Psoas muscle (tissue), 8 donors: Measurements from ENCODE around the gene CFAP107. TPM values are rescaled to one million over a fixed set of nuclear protein-coding genes. Genes with fewer than 3 reads are reported as not detected.

ENCODE experiments used
- ATAC-seq, 4 donors: fragments of 200-7000 bp; cut with Tn5 transposase; one replicate each; pipeline ENCODE4 v1.9.1; 2020; ENCODE audit warnings: moderate library complexity in 3 of 4, mild to moderate bottlenecking in 2 of 4
- DNase-seq, 2 donors: peaks; one replicate each; pipeline ENCODE4 v3.0.0-alpha.2; 2020
- H3K27ac ChIP-seq: fragments of 200-600 bp; one replicate; pipeline ENCODE4 v1.8.0; 2022
- H3K27me3 ChIP-seq, 3 donors: fragments of 200-600 bp in 1 of 3; one replicate each; pipeline versions ENCODE4 v1.6.1 to v1.8.0; 2013 to 2022; ENCODE audit warnings: low read length in 2 of 3, mild to moderate bottlenecking in 2 of 3, moderate library complexity in 1 of 3; ENCODE audit not compliant: insufficient read depth in 3 of 3
- H3K36me3 ChIP-seq, 2 donors: fragments of 200-600 bp in 1 of 2; one replicate each; pipeline versions ENCODE4 v1.6.1 to v1.8.0; 2013 to 2022; ENCODE audit warnings: low read depth in 1 of 2, mild to moderate bottlenecking in 1 of 2, moderate library complexity in 1 of 2; ENCODE audit not compliant: insufficient read depth in 1 of 2
- H3K4me1 ChIP-seq: fragments of 200-600 bp; one replicate; pipeline ENCODE4 v1.8.0; 2022
- H3K4me3 ChIP-seq: fragments of 200-600 bp; one replicate; pipeline ENCODE4 v1.8.0; 2022; ENCODE audit warnings: mild to moderate bottlenecking
- H3K9me3 ChIP-seq: fragments of 200-600 bp; one replicate; pipeline ENCODE4 v1.8.0; 2022
- WGBS, 3 donors: extraction: QIAGEN DNeasy Blood & Tissue Kit; methylation state at CpG; one replicate each; pipeline versions ENCODE4 v1.1.6 to v1.1.7; 2013; 5-methylcytosine and 5-hydroxymethylcytosine counted together
- intact Hi-C, 2 donors: fragments of 100-400 bp; cut with DNase I; formaldehyde crosslinking; loops; one replicate each; pipeline versions ENCODE4 v1.11.0 to v1.14.2; 2022
- polyA plus RNA-seq, 3 donors: library from polyadenylated mRNA; stranded (reverse); fragments of 200-250 nt; gene quantifications; one replicate each; pipeline ENCODE4 v1.2.3, GENCODE V29; 2013
- total RNA-seq, 4 donors: library from RNA; stranded (reverse); fragmentation: NEBNext Ultra II Directional in 2 of 4; extraction: Animal tissue kit (Norgen Biotek cat#: 25700) in 2 of 4; gene quantifications; one replicate each; pipeline versions ENCODE4 v1.2.1 to v1.2.4, GENCODE V29; 2021 to 2023
- TF ChIP-seq, protein P1 (sequence below): fragments of 200-600 bp; IDR thresholded peaks from one replicate; pipeline ENCODE4 v1.8.0; 2022; ENCODE audit warnings: antibody characterized with exemption
- donor health status: healthy with polysubstance abuse.
- donor health status: DM: no; HTN: no; CAD: no; lungs with moderate emphysema.
- donor health status: Bipolar disorder and iron deficiency.
- donor health status: healthy.
- donor health status: DM: yes; HTN: yes; CAD: no.
- donor health status: DM: no; HTN: no; CAD: no.
- donor health status: DM: no; HTN: no; CAD: no.
- donor health status: DM: yes; HTN: yes; CAD: no.

CFAP107 gene
- total and polyA plus RNA-seq, 7 donors: 0.04 TPM; not detected in 6

DNA sequence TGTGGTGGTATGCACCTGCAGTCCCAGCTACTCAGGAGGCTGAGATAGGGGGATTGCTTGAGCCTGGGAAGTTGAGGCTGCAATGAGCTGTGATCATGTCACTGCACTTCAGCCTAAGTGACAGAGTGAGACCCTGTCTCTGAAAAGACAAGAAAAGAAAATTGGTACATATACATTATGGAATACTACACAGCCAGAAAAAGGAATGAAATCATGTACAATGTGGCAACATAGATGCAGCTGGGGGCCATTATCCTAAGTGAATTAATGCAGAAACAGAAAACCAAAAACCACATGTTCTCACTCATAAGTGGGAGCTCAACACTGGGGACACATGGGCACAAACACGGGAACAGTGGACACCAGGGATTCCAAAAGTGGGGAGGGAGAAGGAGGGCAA lies 7.1 kb upstream of the CFAP107 start:
- Histone ChIP-seq H3K4me3 (no peak overlapping the region), H3K27ac (no peak overlapping the region), H3K36me3 (no peaks in the 10 kb centered on the region), H3K9me3 (no peaks in the 10 kb centered on the region), H3K4me1 (no peaks in the 10 kb centered on the region), H3K27me3 (peaks cover 0 to 12% (median 0%) of the 10 kb centered on the region in 3 donors)
- ATAC-seq (no peak), DNase-seq (no peak)
- TF ChIP-seq, protein P1, sequence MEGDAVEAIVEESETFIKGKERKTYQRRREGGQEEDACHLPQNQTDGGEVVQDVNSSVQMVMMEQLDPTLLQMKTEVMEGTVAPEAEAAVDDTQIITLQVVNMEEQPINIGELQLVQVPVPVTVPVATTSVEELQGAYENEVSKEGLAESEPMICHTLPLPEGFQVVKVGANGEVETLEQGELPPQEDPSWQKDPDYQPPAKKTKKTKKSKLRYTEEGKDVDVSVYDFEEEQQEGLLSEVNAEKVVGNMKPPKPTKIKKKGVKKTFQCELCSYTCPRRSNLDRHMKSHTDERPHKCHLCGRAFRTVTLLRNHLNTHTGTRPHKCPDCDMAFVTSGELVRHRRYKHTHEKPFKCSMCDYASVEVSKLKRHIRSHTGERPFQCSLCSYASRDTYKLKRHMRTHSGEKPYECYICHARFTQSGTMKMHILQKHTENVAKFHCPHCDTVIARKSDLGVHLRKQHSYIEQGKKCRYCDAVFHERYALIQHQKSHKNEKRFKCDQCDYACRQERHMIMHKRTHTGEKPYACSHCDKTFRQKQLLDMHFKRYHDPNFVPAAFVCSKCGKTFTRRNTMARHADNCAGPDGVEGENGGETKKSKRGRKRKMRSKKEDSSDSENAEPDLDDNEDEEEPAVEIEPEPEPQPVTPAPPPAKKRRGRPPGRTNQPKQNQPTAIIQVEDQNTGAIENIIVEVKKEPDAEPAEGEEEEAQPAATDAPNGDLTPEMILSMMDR: no peak
- intact Hi-C loops: no loop called here
- WGBS, 3 donors: 80 to 100% (median 95%) methylated on average over 1 of the region's 1 CpG

- H3K9me3 ChIP-seq: no peaks in the 10 kb centered on the region
- 73 to 80% (median 75%) methylated on average over 5 of the region's 5 CpGs for WGBS, 3 donors
- no peaks in the 10 kb centered on the region for H3K4me1 ChIP-seq
- peaks cover 0 to 12% (median 0%) of the 10 kb centered on the region in 3 donors for H3K27me3 ChIP-seq
- DNase-seq: no peak
- intact Hi-C loops: no loop called here
- H3K27ac ChIP-seq: no peak overlapping the region
- TF ChIP-seq, protein P1: no peak
- ATAC-seq: no peak
- no peaks in the 10 kb centered on the region for H3K36me3 ChIP-seq
- H3K4me3 ChIP-seq: no peak overlapping the region
These were observed 6.4 kb upstream of the CFAP107 start for GRCh38 chr1:12739613-12740012.

GRCh38 chr1:12741946-12742345 lies 4.1 kb upstream of the CFAP107 start:
- H3K4me3 ChIP-seq: no peak overlapping the region
- no peak for ATAC-seq
- intact Hi-C loops: no loop called here
- H3K9me3 ChIP-seq: no peaks in the 10 kb centered on the region
- no peaks in the 10 kb centered on the region for H3K4me1 ChIP-seq
- WGBS, 3 donors: 71 to 85% (median 78%) methylated on average over 3 of the region's 3 CpGs
- TF ChIP-seq, protein P1: no peak
- H3K27ac ChIP-seq: no peak overlapping the region
- DNase-seq: no peak
- H3K36me3 ChIP-seq: no peaks in the 10 kb centered on the region
- peaks cover 0 to 5% (median 0%) of the 10 kb centered on the region in 3 donors for H3K27me3 ChIP-seq

- WGBS, 3 donors: 70 to 81% (median 80%) methylated on average over 3 of the region's 3 CpGs
These were observed 641 bp upstream of the CFAP107 start for GRCh38 chr1:12745126-12745991.

More at GRCh38 chr1:12745126-12745991, 641 bp upstream of the CFAP107 start:
- no peak overlapping the region for H3K27ac ChIP-seq
- ATAC-seq: no peak
- H3K9me3 ChIP-seq: peaks cover 21% of the 10 kb centered on the region
- TF ChIP-seq, protein P1: no peak
- no peak for DNase-seq
- no peak overlapping the region for H3K4me3 ChIP-seq
- H3K27me3 ChIP-seq: peaks cover 0 to 4% (median 0%) of the 10 kb centered on the region in 3 donors
- H3K36me3 ChIP-seq: no peaks in the 10 kb centered on the region
- intact Hi-C loops: no loop called here
- H3K4me1 ChIP-seq: no peaks in the 10 kb centered on the region
